ENCODE data around the gene PATZ1. TPM values are rescaled to one million over a fixed set of nuclear protein-coding genes. Genes with fewer than 3 reads are reported as not detected.

The PATZ1 gene
- total RNA-seq, 1 donor from 2014 or later = 98.9 TPM

GRCh38 chr22:31292236-31292989 is 53.7 kb downstream of the PATZ1 start, which contains the start of gene PIK3IP1:
TSS of gene PIK3IP1 (minus strand) at chr22:31292488. CDS start at chr22:31292344, 144 bp downstream.
- Mint-ChIP-seq H3K36me3 (ENCODE audit: unreplicated experiment) (no peaks in the 10 kb centered on the region), H3K27ac (ENCODE audit: unreplicated experiment) (peak within 1 kb of the TSS; percentile 99), H3K27me3 (ENCODE audit: unreplicated experiment) (no peaks in the 10 kb centered on the region), H3K9me3 (ENCODE audit: unreplicated experiment) (peaks cover 14% of the 10 kb centered on the region), H3K4me3 (ENCODE audit: unreplicated experiment) (peak within 1 kb of the TSS; percentile 100), H3K4me1 (ENCODE audit: low read depth, unreplicated experiment) (peaks cover 8% of the 10 kb centered on the region)
- DNase-seq = peak; percentile 88
- peak; percentile 44 for TF ChIP-seq CTCF (IDR thresholded peaks at IDR 0.05; ENCODE audit: partially characterized antibody, unreplicated experiment)

DNA sequence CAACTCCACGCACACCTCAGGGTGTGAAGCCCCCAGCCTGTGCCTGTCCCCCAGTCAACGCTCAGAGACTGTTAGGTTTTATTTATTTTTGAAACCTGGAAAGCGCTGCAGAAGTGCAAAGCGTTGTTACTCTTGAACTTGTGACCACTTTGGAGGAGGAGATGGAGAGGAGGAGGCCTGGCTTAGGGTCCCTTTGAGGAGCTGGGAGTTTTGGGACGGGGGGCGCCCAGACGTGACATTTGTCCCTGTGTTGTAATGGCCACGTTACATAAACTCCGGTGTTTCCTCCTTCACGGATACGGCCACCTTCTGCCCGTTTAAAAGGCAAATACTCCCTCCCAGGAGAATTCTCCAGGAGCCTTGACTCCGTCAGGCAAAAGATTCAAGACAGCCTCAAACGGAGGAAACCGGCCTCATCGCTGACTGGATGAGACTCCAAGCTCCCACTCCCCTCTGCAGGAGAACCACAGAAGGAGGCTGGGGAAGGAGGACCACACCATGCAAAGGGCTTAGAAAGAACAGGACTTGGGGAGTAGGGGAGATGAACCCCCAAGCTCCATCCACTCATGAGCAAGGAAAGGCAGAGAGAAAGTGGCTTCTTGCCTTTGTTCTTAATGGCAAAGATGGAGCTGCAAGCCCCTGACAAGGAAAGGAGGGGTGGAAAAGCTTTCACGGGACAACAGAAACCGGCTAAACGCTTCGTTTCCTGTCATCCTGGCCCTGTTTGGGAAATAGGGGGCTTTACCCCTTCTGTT is 54.5 kb downstream of the PATZ1 start:
- Mint-ChIP-seq H3K36me3 (ENCODE audit: unreplicated experiment) (no peaks in the 10 kb centered on the region), H3K4me3 (ENCODE audit: unreplicated experiment) (peak overlapping the region; percentile 100), H3K27ac (ENCODE audit: unreplicated experiment) (peak overlapping the region; percentile 99), H3K4me1 (ENCODE audit: low read depth, unreplicated experiment) (peaks cover 8% of the 10 kb centered on the region), H3K27me3 (ENCODE audit: unreplicated experiment) (no peaks in the 10 kb centered on the region), H3K9me3 (ENCODE audit: unreplicated experiment) (peaks cover 14% of the 10 kb centered on the region)
- peak; percentile 48 for DNase-seq
- TF ChIP-seq CTCF (IDR thresholded peaks at IDR 0.05; ENCODE audit: partially characterized antibody, unreplicated experiment) = no peak

- H3K4me1 Mint-ChIP-seq (ENCODE audit: low read depth, unreplicated experiment) = peaks cover 14% of the 10 kb centered on the region
- H3K27me3 Mint-ChIP-seq (ENCODE audit: unreplicated experiment) = no peaks in the 10 kb centered on the region
- H3K4me3 Mint-ChIP-seq (ENCODE audit: unreplicated experiment) = peak overlapping the region; percentile 89
- DNase-seq = peak; percentile 95
- H3K36me3 Mint-ChIP-seq (ENCODE audit: unreplicated experiment) = no peaks in the 10 kb centered on the region
- peaks cover 14% of the 10 kb centered on the region for H3K9me3 Mint-ChIP-seq (ENCODE audit: unreplicated experiment)
- TF ChIP-seq CTCF (IDR thresholded peaks at IDR 0.05; ENCODE audit: partially characterized antibody, unreplicated experiment) = no peak
- H3K27ac Mint-ChIP-seq (ENCODE audit: unreplicated experiment) = peak overlapping the region; percentile 94
Measured at GRCh38 chr22:31290494-31291471, 55.4 kb downstream of the PATZ1 start.

GRCh38 chr22:31289344-31289743 is 56.8 kb downstream of the PATZ1 start:
- Mint-ChIP-seq H3K9me3 (ENCODE audit: unreplicated experiment) (peaks cover 13% of the 10 kb centered on the region), H3K27me3 (ENCODE audit: unreplicated experiment) (no peaks in the 10 kb centered on the region), H3K27ac (ENCODE audit: unreplicated experiment) (peak overlapping the region; percentile 33), H3K4me3 (ENCODE audit: unreplicated experiment) (peak overlapping the region; percentile 82), H3K36me3 (ENCODE audit: unreplicated experiment) (no peaks in the 10 kb centered on the region), H3K4me1 (ENCODE audit: low read depth, unreplicated experiment) (peaks cover 25% of the 10 kb centered on the region)
- no peak for TF ChIP-seq CTCF (IDR thresholded peaks at IDR 0.05; ENCODE audit: partially characterized antibody, unreplicated experiment)
- no peak for DNase-seq

Measured in glutamatergic neuron (in vitro differentiated cells).